OCI-LY7 (cell line): ENCODE results near the gene AMY1B. TPM values are rescaled to one million over a fixed set of nuclear protein-coding genes. Genes with fewer than 3 reads are reported as not detected.

Experiments
- small RNA-seq: library from RNA; depleted of rRNA; stranded (forward); fragments of <200 nt; gene quantifications from one replicate; pipeline ENCODE3, GENCODE V24; 2014
- total RNA-seq, 2 experiments: library from RNA; depleted of rRNA in 1 of 2; stranded (reverse); fragments of >200 nt in 1 of 2; shearing (Covaris generic) in 1 of 2; gene quantifications; 2 replicates each; pipeline ENCODE4 v1.2.3, GENCODE V29; 2014 to 2022

Gene AMY1B
- total RNA-seq, 2 experiments from 2014 or later, result not detected

Small RNA genes within 50 kb of the gene (small RNA-seq; reads per million reads assigned to genes)
- not detected for gene AC105272.1

Other genes with a start within 250 kb of the AMY1B start
- gene RNPC3, start 170.5 kb downstream of the AMY1B start, total RNA-seq (2014; rRNA removed; shearing (Covaris generic)), result 20.1 and 22.6 TPM in 2 replicates
- gene RNPC3, start 170.5 kb downstream of the AMY1B start, total RNA-seq (2022), result 33.6 and 43.7 TPM in 2 replicates
- gene AMY2B, start 124.6 kb downstream of the AMY1B start, total RNA-seq (2014; rRNA removed; shearing (Covaris generic)), result 3.4 and 5.7 TPM in 2 replicates
- gene AMY2B, start 124.6 kb downstream of the AMY1B start, total RNA-seq (2022), result 5.1 and 5.7 TPM in 2 replicates
- gene AMY2A, start 78.8 kb downstream of the AMY1B start, total RNA-seq (2014; rRNA removed; shearing (Covaris generic)), result not detected in 2 replicates
- not detected in 2 replicates for gene AMY2A, start 78.8 kb downstream of the AMY1B start, total RNA-seq (2022)
- not detected in 2 replicates for gene AMY1A, start 40.5 kb downstream of the AMY1B start, total RNA-seq (2014; rRNA removed; shearing (Covaris generic))
- not detected in 2 replicates for gene AMY1A, start 40.5 kb downstream of the AMY1B start, total RNA-seq (2022)
- gene AMY1C, start 53.7 kb upstream of the AMY1B start, total RNA-seq (2014; rRNA removed; shearing (Covaris generic)), result not detected in 2 replicates
- not detected in 2 replicates for gene AMY1C, start 53.7 kb upstream of the AMY1B start, total RNA-seq (2022)